Loucy (cell line): ENCODE results near the gene TCTN2.

Experiments used
- CTCF ChIP-seq: fragments of 200-600 bp; sonication (generic); conservative IDR thresholded peaks from 2 replicates; pipeline ENCODE4 v1.5.1; 2014; ENCODE audit warnings: mild to moderate bottlenecking, antibody characterized with exemption, low read length
- EZH2phosphoT487 ChIP-seq: fragments of 200-600 bp; IDR thresholded peaks from 2 replicates; pipeline ENCODE4 v1.6.1; 2018; ENCODE audit warnings: antibody characterized with exemption, mild to moderate bottlenecking, moderate library complexity, borderline replicate concordance

- TF ChIP-seq CTCF = no peak
- no peak for TF ChIP-seq EZH2phosphoT487
These were observed 19.4 kb downstream of the TCTN2 start for GRCh38 chr12:123690191-123690840.
